HEK293 (cell line): ENCODE results near the gene DENND2C.
A peak's percentile ranks its signal among the peaks of the same experiment; 100 is the strongest.

ENCODE experiments used
- CTCF ChIA-PET: fragments of 350-600 bp; formaldehyde crosslinking; extraction: SDS; loops from one replicate; lab custom pipeline; 2021; ENCODE audit warnings: antibody characterized with exemption; lab: Yijun Ruan, JAX
- POLR2A ChIA-PET: fragments of 300-600 bp; formaldehyde crosslinking; extraction: SDS; loops from one replicate; lab custom pipeline; 2020; ENCODE audit warnings: antibody characterized with exemption, inconsistent platforms; lab: Yijun Ruan, JAX
- H3K27ac ChIP-seq: fragments of 200-500 bp; sonication (Bioruptor generic); 2 replicates; pipeline ENCODE4 v1.5.1; 2014; ENCODE audit warnings: low read depth, low read length, control low read depth, inconsistent platforms; ENCODE audit errors: extremely low read depth
- H3K36me3 ChIP-seq, 2 experiments: fragments of 200-500 bp in 1 of 2; sonication (Bioruptor generic) in 1 of 2; 1 replicate in 1 of 2; 2 replicates in 1 of 2; pipeline ENCODE4 v1.5.1; 2014 to 2017; ENCODE audit warnings: inconsistent platforms in 2 of 2, low read length in 2 of 2; ENCODE audit not compliant: control insufficient read depth in 2 of 2, insufficient read depth in 1 of 2
- H3K4me1 ChIP-seq: fragments of 200-500 bp; sonication (Bioruptor generic); 2 replicates; pipeline ENCODE4 v1.5.1; 2014; ENCODE audit warnings: mild to moderate bottlenecking, low read length, inconsistent platforms; ENCODE audit not compliant: control insufficient read depth, insufficient read depth
- H3K4me3 ChIP-seq: 2 replicates; pipeline ENCODE4 v1.5.1; 2011; ENCODE audit warnings: low read depth, mild to moderate bottlenecking, control low read depth, low read length, moderate library complexity
- H3K9me3 ChIP-seq: fragments of 200-500 bp; sonication (Bioruptor generic); 2 replicates; pipeline ENCODE4 v1.5.1; 2014; ENCODE audit warnings: low read depth, low read length, inconsistent platforms; ENCODE audit not compliant: control insufficient read depth, insufficient read depth
- BCL11A ChIP-seq: fragments of 450-650 bp; formaldehyde crosslinking; IDR thresholded peaks from 2 replicates; pipeline ENCODE4 v1.5.1; 2016; ENCODE audit warnings: low read depth, missing biosample characterization, missing genetic modification characterization
- MZF1 ChIP-seq: fragments of 450-650 bp; formaldehyde crosslinking; IDR thresholded peaks from 2 replicates; pipeline ENCODE4 v1.5.1; 2017; ENCODE audit warnings: missing biosample characterization, missing genetic modification characterization, borderline replicate concordance
- SP2 ChIP-seq: fragments of 450-650 bp; formaldehyde crosslinking; IDR thresholded peaks from 2 replicates; pipeline ENCODE4 v1.5.1; 2016; ENCODE audit warnings: missing biosample characterization, missing genetic modification characterization
- ZFP69B ChIP-seq: fragments of 450-650 bp; formaldehyde crosslinking; IDR thresholded peaks from 2 replicates; pipeline ENCODE4 v1.5.1; 2016; ENCODE audit warnings: missing biosample characterization, missing genetic modification characterization
- ZNF311 ChIP-seq: fragments of 450-650 bp; formaldehyde crosslinking; IDR thresholded peaks from 2 replicates; pipeline ENCODE4 v1.5.1; 2017; ENCODE audit warnings: missing biosample characterization, missing genetic modification characterization, borderline replicate concordance
- ZNF366 ChIP-seq: fragments of 450-650 bp; formaldehyde crosslinking; conservative IDR thresholded peaks from 2 replicates; pipeline ENCODE4 v1.5.1; 2016; ENCODE audit warnings: missing biosample characterization, missing genetic modification characterization
- ZNF596 ChIP-seq: fragments of 450-650 bp; IDR thresholded peaks from 2 replicates; pipeline ENCODE4 v1.5.0; 2018; ENCODE audit warnings: missing biosample characterization, mild to moderate bottlenecking, missing genetic modification characterization, moderate library complexity
- ZNF707 ChIP-seq: fragments of 450-650 bp; formaldehyde crosslinking; IDR thresholded peaks from 2 replicates; pipeline ENCODE4 v1.5.1; 2016; ENCODE audit warnings: missing biosample characterization, missing genetic modification characterization
- ZNF785 ChIP-seq: fragments of 450-650 bp; formaldehyde crosslinking; IDR thresholded peaks from 2 replicates; pipeline ENCODE4 v1.5.1; 2016; ENCODE audit warnings: missing biosample characterization, missing genetic modification characterization
- ZNF792 ChIP-seq: fragments of 450-650 bp; formaldehyde crosslinking; IDR thresholded peaks from 2 replicates; pipeline ENCODE4 v1.5.1; 2016; ENCODE audit warnings: missing biosample characterization, missing genetic modification characterization
- ZSCAN23 ChIP-seq: fragments of 450-650 bp; formaldehyde crosslinking; IDR thresholded peaks from 2 replicates; pipeline ENCODE4 v1.5.1; 2016; ENCODE audit warnings: missing biosample characterization, missing genetic modification characterization
- TF ChIP-seq, protein P1 (sequence below): fragments of 450-650 bp; formaldehyde crosslinking; conservative IDR thresholded peaks from 2 replicates; pipeline ENCODE4 v1.5.1; 2016; ENCODE audit warnings: low read depth, missing biosample characterization, missing genetic modification characterization
- TF ChIP-seq, protein P2 (sequence below): fragments of 450-650 bp; formaldehyde crosslinking; IDR thresholded peaks from 2 replicates; pipeline ENCODE4 v1.5.1; 2016; ENCODE audit warnings: missing biosample characterization, missing genetic modification characterization
- TF ChIP-seq, protein P3 (sequence below): fragments of 450-650 bp; formaldehyde crosslinking; IDR thresholded peaks from 2 replicates; pipeline ENCODE4 v1.5.1; 2016; ENCODE audit warnings: missing biosample characterization, missing genetic modification characterization

The DENND2C gene

DNA sequence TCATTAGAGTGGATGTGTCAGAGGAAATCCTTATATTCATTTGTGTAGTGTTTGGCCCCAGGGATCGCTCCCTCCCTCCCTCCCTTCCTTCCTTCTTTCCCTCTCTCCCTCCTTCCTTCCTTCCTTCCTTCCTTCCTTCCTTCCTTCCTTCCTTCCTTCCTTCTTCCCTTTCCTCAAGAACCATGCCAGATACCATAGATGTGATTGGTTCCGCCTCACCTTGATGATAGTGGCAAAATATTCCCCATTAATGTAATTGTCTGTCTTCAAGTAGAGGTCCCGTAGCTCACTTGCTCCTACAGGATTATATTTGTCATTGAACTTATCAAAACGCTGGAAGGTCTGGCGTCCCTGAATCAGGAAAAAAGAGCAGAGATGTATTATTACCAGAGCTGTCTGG lies 7.8 kb upstream of the DENND2C start:
- Histone ChIP-seq H3K4me3 (no peak overlapping the region), H3K4me1 (no peaks in the 10 kb centered on the region), H3K9me3 (no peaks in the 10 kb centered on the region), H3K36me3 (no peaks in the 10 kb centered on the region), H3K27ac (no peak overlapping the region)
- POLR2A ChIA-PET = no interaction called here
- TF ChIP-seq ZNF366 = peak; percentile 47; the same call in 1 of the 2 replicates
- TF ChIP-seq SP2 (tag by site-specific recombination) = no peak
- no peak for TF ChIP-seq ZNF311 (tag by site-specific recombination)
- TF ChIP-seq ZNF792 (tag by site-specific recombination) = no peak
- TF ChIP-seq ZNF785 (tag by site-specific recombination) = no peak
- TF ChIP-seq, protein P1, sequence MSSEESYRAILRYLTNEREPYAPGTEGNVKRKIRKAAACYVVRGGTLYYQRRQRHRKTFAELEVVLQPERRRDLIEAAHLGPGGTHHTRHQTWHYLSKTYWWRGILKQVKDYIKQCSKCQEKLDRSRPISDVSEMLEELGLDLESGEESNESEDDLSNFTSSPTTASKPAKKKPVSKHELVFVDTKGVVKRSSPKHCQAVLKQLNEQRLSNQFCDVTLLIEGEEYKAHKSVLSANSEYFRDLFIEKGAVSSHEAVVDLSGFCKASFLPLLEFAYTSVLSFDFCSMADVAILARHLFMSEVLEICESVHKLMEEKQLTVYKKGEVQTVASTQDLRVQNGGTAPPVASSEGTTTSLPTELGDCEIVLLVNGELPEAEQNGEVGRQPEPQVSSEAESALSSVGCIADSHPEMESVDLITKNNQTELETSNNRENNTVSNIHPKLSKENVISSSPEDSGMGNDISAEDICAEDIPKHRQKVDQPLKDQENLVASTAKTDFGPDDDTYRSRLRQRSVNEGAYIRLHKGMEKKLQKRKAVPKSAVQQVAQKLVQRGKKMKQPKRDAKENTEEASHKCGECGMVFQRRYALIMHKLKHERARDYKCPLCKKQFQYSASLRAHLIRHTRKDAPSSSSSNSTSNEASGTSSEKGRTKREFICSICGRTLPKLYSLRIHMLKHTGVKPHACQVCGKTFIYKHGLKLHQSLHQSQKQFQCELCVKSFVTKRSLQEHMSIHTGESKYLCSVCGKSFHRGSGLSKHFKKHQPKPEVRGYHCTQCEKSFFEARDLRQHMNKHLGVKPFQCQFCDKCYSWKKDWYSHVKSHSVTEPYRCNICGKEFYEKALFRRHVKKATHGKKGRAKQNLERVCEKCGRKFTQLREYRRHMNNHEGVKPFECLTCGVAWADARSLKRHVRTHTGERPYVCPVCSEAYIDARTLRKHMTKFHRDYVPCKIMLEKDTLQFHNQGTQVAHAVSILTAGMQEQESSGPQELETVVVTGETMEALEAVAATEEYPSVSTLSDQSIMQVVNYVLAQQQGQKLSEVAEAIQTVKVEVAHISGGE (tag by site-specific recombination) = no peak
- CTCF ChIA-PET = interaction anchor here (0.6 kb wide), 1 partner anchor 424 kb away, joined by 3 read pairs; no protein-coding TSS in a partner anchor

DNA sequence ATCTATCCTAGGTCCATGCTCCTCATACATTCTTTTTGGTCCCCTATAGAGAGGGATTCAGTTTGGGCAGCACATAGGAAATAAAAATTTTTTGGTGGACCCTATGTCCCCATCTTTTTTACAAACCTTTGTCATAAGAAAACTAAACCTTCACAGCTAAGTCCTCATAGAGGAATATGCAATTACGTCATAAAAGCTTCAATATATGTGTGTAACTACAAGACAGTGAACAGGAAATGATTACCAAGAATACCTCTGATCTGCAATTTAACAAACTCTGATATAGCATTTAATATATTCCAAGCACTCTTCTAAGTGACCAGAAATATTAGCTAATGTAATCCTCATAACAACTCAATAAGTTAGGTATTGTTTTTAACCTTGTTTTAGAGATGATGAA lies 6.3 kb upstream of the DENND2C start:
- no peaks in the 10 kb centered on the region for H3K36me3 ChIP-seq
- ChIA-PET CTCF (no interaction called here), POLR2A (no interaction called here)

DNA sequence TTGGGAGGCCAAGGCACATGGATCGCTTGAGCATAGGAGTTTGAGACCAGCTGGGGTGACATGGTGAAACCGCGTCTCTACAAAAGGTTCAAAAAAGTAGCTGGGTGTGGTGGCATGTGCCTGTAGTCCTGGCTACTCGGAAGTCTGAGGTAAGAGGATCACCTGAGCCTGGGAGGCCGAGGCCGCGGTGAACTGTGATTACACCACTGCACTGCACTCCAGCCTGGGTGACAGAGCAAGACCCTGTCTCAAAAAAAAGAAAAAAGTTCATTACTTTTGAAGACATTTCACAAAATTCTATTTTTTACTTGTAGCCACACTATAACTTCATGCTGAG lies 2.1 kb upstream of the DENND2C start:
- no peak for TF ChIP-seq ZNF596 (tag by site-specific recombination)
- TF ChIP-seq, all 188 proteins: peak for 0
- ChIA-PET CTCF (interaction anchor here (0.5 to 2.2 kb wide), 9 partner anchors 21 to 733 kb away, joined by 3 to 9 read pairs (median 4); no protein-coding TSS in a partner anchor), POLR2A (no interaction called here)
- Histone ChIP-seq H3K9me3 (no peaks in the 10 kb centered on the region), H3K4me1 (peaks cover 6% of the 10 kb centered on the region; the same call in 1 of the 2 replicates), H3K27ac (no peak overlapping the region), H3K36me3 (no peaks in the 10 kb centered on the region), H3K4me3 (no peak overlapping the region)

More for the DNA sequence above, 6.3 kb upstream of the DENND2C start:
- H3K9me3 ChIP-seq = no peaks in the 10 kb centered on the region
- no peak overlapping the region for H3K4me3 ChIP-seq
- H3K27ac ChIP-seq = no peak overlapping the region
- no peaks in the 10 kb centered on the region for H3K4me1 ChIP-seq
- TF ChIP-seq, protein P2, sequence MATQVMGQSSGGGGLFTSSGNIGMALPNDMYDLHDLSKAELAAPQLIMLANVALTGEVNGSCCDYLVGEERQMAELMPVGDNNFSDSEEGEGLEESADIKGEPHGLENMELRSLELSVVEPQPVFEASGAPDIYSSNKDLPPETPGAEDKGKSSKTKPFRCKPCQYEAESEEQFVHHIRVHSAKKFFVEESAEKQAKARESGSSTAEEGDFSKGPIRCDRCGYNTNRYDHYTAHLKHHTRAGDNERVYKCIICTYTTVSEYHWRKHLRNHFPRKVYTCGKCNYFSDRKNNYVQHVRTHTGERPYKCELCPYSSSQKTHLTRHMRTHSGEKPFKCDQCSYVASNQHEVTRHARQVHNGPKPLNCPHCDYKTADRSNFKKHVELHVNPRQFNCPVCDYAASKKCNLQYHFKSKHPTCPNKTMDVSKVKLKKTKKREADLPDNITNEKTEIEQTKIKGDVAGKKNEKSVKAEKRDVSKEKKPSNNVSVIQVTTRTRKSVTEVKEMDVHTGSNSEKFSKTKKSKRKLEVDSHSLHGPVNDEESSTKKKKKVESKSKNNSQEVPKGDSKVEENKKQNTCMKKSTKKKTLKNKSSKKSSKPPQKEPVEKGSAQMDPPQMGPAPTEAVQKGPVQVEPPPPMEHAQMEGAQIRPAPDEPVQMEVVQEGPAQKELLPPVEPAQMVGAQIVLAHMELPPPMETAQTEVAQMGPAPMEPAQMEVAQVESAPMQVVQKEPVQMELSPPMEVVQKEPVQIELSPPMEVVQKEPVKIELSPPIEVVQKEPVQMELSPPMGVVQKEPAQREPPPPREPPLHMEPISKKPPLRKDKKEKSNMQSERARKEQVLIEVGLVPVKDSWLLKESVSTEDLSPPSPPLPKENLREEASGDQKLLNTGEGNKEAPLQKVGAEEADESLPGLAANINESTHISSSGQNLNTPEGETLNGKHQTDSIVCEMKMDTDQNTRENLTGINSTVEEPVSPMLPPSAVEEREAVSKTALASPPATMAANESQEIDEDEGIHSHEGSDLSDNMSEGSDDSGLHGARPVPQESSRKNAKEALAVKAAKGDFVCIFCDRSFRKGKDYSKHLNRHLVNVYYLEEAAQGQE (tag by site-specific recombination) = no peak
- TF ChIP-seq MZF1 (tag by site-specific recombination) = no peak
- TF ChIP-seq ZNF707 = no peak
- TF ChIP-seq ZSCAN23 (tag by site-specific recombination) = no peak
- TF ChIP-seq BCL11A (tag by site-specific recombination) = no peak
- TF ChIP-seq ZFP69B (tag by site-specific recombination) = no peak
- TF ChIP-seq, protein P3, sequence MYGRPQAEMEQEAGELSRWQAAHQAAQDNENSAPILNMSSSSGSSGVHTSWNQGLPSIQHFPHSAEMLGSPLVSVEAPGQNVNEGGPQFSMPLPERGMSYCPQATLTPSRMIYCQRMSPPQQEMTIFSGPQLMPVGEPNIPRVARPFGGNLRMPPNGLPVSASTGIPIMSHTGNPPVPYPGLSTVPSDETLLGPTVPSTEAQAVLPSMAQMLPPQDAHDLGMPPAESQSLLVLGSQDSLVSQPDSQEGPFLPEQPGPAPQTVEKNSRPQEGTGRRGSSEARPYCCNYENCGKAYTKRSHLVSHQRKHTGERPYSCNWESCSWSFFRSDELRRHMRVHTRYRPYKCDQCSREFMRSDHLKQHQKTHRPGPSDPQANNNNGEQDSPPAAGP (tag by site-specific recombination) = no peak
